Stimulated activated CD4-positive, alpha-beta T cell treated with anti-CD3 and anti-CD28 coated beads, TNF-alpha, amount 100 ng/mL, for 1 hour (primary cell): ENCODE measurements around the gene FAXDC2.
"Not testable (repeated sequence)": the region's sequence is repeated elsewhere in the genome, so short reads cannot be mapped to it uniquely, and the experiment has no call there.

Experiments used
- DNase-seq, 3 donors: peaks; one replicate each; pipeline ENCODE4 v3.0.0-alpha.2; 2020; ENCODE audit warnings: low read depth in 3 of 3, low spot score in 1 of 3

Gene FAXDC2

GRCh38 chr5:154830596-154830995 is 19.8 kb downstream of the FAXDC2 start:
- no peak for DNase-seq

- no peak for DNase-seq
Measured at GRCh38 chr5:154830219-154830595, 20.2 kb downstream of the FAXDC2 start.

GRCh38 chr5:154829589-154830218 is 20.7 kb downstream of the FAXDC2 start:
- no peak for DNase-seq

- no peak for DNase-seq
Measured at GRCh38 chr5:154829181-154829588, 21.2 kb downstream of the FAXDC2 start.

- DNase-seq: no peak
Measured at GRCh38 chr5:154824070-154824469, 26.3 kb downstream of the FAXDC2 start.

- DNase-seq: no peak
Measured at GRCh38 chr5:154823605-154824004, 26.8 kb downstream of the FAXDC2 start.

- DNase-seq: not testable (repeated sequence)
Measured at GRCh38 chr5:154822896-154823295, 27.5 kb downstream of the FAXDC2 start.

GRCh38 chr5:154820383-154820782 is 30.0 kb downstream of the FAXDC2 start:
- DNase-seq: no peak

- DNase-seq: no peak
Measured at GRCh38 chr5:154819546-154819945, 30.9 kb downstream of the FAXDC2 start.

GRCh38 chr5:154818471-154819116 is 31.8 kb downstream of the FAXDC2 start:
- no peak for DNase-seq

GRCh38 chr5:154817815-154818214 is 32.6 kb downstream of the FAXDC2 start:
- no peak for DNase-seq

GRCh38 chr5:154816891-154817492 is 33.4 kb downstream of the FAXDC2 start:
- DNase-seq: no peak

- DNase-seq: no peak
Measured at GRCh38 chr5:154815684-154816247, 34.6 kb downstream of the FAXDC2 start.

- DNase-seq: no peak
Measured at GRCh38 chr5:154815025-154815424, 35.4 kb downstream of the FAXDC2 start.

GRCh38 chr5:154813736-154814135 is 36.7 kb downstream of the FAXDC2 start:
- no peak for DNase-seq

- no peak for DNase-seq
Measured at GRCh38 chr5:154813158-154813557, 37.2 kb downstream of the FAXDC2 start.

GRCh38 chr5:154811653-154812465 is 38.5 kb downstream of the FAXDC2 start:
- peak; percentile 19 to 39 (median 35) for DNase-seq

GRCh38 chr5:154811239-154811638 is 39.2 kb downstream of the FAXDC2 start:
- no peak for DNase-seq

GRCh38 chr5:154806176-154806575 is 44.2 kb downstream of the FAXDC2 start:
- DNase-seq: no peak

GRCh38 chr5:154802050-154802449 is 48.4 kb downstream of the FAXDC2 start:
- no peak for DNase-seq

GRCh38 chr5:154801083-154801482 is 49.3 kb downstream of the FAXDC2 start:
- no peak for DNase-seq
